ENCODE measurements around the gene GPS1. TPM values are rescaled to one million over a fixed set of nuclear protein-coding genes. Genes with fewer than 3 reads are reported as not detected.
A peak's percentile ranks its signal among the peaks of the same experiment; 100 is the strongest.

GPS1 gene
- total RNA-seq, 1 donor from 2014 or later = 64.7 TPM

GRCh38 chr17:82095777-82096708 is 44.3 kb downstream of the GPS1 start:
- H3K9me3 ChIP-seq (ENCODE audit: control insufficient read depth in 3 of 3, low read length in 3 of 3) = no peaks in the 10 kb centered on the region
- no peaks in the 10 kb centered on the region for H3K27me3 ChIP-seq (ENCODE audit: control insufficient read depth in 3 of 3, insufficient read depth in 3 of 3, low read length in 3 of 3)
- peaks cover 20 to 32% (median 28%) of the 10 kb centered on the region in 3 donors for H3K4me1 ChIP-seq (ENCODE audit: control insufficient read depth in 3 of 3, insufficient read depth in 3 of 3, low read length in 3 of 3)
- H3K9ac ChIP-seq (ENCODE audit: low read depth in 1 of 3, low read length in 3 of 3) = peak overlapping the region in 2 of 3 donors; percentile 59 to 81
- H3K36me3 ChIP-seq (ENCODE audit: control insufficient read depth in 3 of 3, insufficient read depth in 3 of 3, low read length in 3 of 3) = peaks cover 20 to 28% (median 28%) of the 10 kb centered on the region in 3 donors
- no peak overlapping the region for H3K4me3 ChIP-seq (ENCODE audit: low read length in 3 of 3)
- no peak overlapping the region for H3K27ac ChIP-seq (ENCODE audit: low read depth, low read length)

GRCh38 chr17:82096709-82097183 is 45.0 kb downstream of the GPS1 start:
- H3K27me3 ChIP-seq (ENCODE audit: control insufficient read depth in 3 of 3, insufficient read depth in 3 of 3, low read length in 3 of 3) = no peaks in the 10 kb centered on the region
- peaks cover 17 to 23% (median 22%) of the 10 kb centered on the region in 3 donors for H3K36me3 ChIP-seq (ENCODE audit: control insufficient read depth in 3 of 3, insufficient read depth in 3 of 3, low read length in 3 of 3)
- H3K9me3 ChIP-seq (ENCODE audit: control insufficient read depth in 3 of 3, low read length in 3 of 3) = no peaks in the 10 kb centered on the region
- H3K27ac ChIP-seq (ENCODE audit: low read depth, low read length) = no peak overlapping the region
- peaks cover 26 to 39% (median 35%) of the 10 kb centered on the region in 3 donors for H3K4me1 ChIP-seq (ENCODE audit: control insufficient read depth in 3 of 3, insufficient read depth in 3 of 3, low read length in 3 of 3)
- peak overlapping the region; percentile 59 to 66 (median 65) for H3K4me3 ChIP-seq (ENCODE audit: low read length in 3 of 3)
- H3K9ac ChIP-seq (ENCODE audit: low read depth in 1 of 3, low read length in 3 of 3) = peak overlapping the region; percentile 59 to 81 (median 65)

- Histone ChIP-seq H3K9me3 (ENCODE audit: control insufficient read depth in 3 of 3, low read length in 3 of 3) (no peaks in the 10 kb centered on the region), H3K27ac (ENCODE audit: low read depth, low read length) (peak overlapping the region; percentile 93), H3K4me3 (ENCODE audit: low read length in 3 of 3) (peak overlapping the region; percentile 59 to 66 (median 65)), H3K27me3 (ENCODE audit: control insufficient read depth in 3 of 3, insufficient read depth in 3 of 3, low read length in 3 of 3) (no peaks in the 10 kb centered on the region), H3K9ac (ENCODE audit: low read depth in 1 of 3, low read length in 3 of 3) (peak overlapping the region; percentile 51 to 81 (median 65)), H3K36me3 (ENCODE audit: control insufficient read depth in 3 of 3, insufficient read depth in 3 of 3, low read length in 3 of 3) (peaks cover 11 to 19% (median 17%) of the 10 kb centered on the region in 3 donors), H3K4me1 (ENCODE audit: control insufficient read depth in 3 of 3, insufficient read depth in 3 of 3, low read length in 3 of 3) (peaks cover 30 to 41% (median 40%) of the 10 kb centered on the region in 3 donors)
These were observed 45.7 kb downstream of the GPS1 start for GRCh38 chr17:82097184-82097918.

GRCh38 chr17:82097919-82098168 is 46.1 kb downstream of the GPS1 start:
- peaks cover 30 to 41% (median 40%) of the 10 kb centered on the region in 3 donors for H3K4me1 ChIP-seq (ENCODE audit: control insufficient read depth in 3 of 3, insufficient read depth in 3 of 3, low read length in 3 of 3)
- H3K27me3 ChIP-seq (ENCODE audit: control insufficient read depth in 3 of 3, insufficient read depth in 3 of 3, low read length in 3 of 3) = no peaks in the 10 kb centered on the region
- peaks cover 10 to 19% (median 15%) of the 10 kb centered on the region in 3 donors for H3K36me3 ChIP-seq (ENCODE audit: control insufficient read depth in 3 of 3, insufficient read depth in 3 of 3, low read length in 3 of 3)
- H3K9ac ChIP-seq (ENCODE audit: low read depth in 1 of 3, low read length in 3 of 3) = peak overlapping the region; percentile 43 to 81 (median 65)
- H3K27ac ChIP-seq (ENCODE audit: low read depth, low read length) = peak overlapping the region; percentile 93
- H3K9me3 ChIP-seq (ENCODE audit: control insufficient read depth in 3 of 3, low read length in 3 of 3) = no peaks in the 10 kb centered on the region
- peak overlapping the region in 2 of 3 donors; percentile 65 to 66 for H3K4me3 ChIP-seq (ENCODE audit: low read length in 3 of 3)

- no peaks in the 10 kb centered on the region for H3K9me3 ChIP-seq (ENCODE audit: control insufficient read depth in 3 of 3, low read length in 3 of 3)
- H3K4me3 ChIP-seq (ENCODE audit: low read length in 3 of 3) = peak within 1 kb of the TSS; percentile 59 to 68 (median 65)
- H3K36me3 ChIP-seq (ENCODE audit: control insufficient read depth in 3 of 3, insufficient read depth in 3 of 3, low read length in 3 of 3) = peaks cover 6 to 14% (median 11%) of the 10 kb centered on the region in 3 donors
- H3K4me1 ChIP-seq (ENCODE audit: control insufficient read depth in 3 of 3, insufficient read depth in 3 of 3, low read length in 3 of 3) = peaks cover 30 to 41% (median 40%) of the 10 kb centered on the region in 3 donors
- no peaks in the 10 kb centered on the region for H3K27me3 ChIP-seq (ENCODE audit: control insufficient read depth in 3 of 3, insufficient read depth in 3 of 3, low read length in 3 of 3)
- peak within 1 kb of the TSS; percentile 93 for H3K27ac ChIP-seq (ENCODE audit: low read depth, low read length)
- peak within 1 kb of the TSS; percentile 65 to 81 (median 72) for H3K9ac ChIP-seq (ENCODE audit: low read depth in 1 of 3, low read length in 3 of 3)
These were observed 46.7 kb downstream of the GPS1 start, which contains the start of gene FASN for GRCh38 chr17:82098169-82098938. FASN (minus strand) TSS chr17:82098236; CDS start chr17:82096445, 1,791 bp downstream.

GRCh38 chr17:82098939-82099763 is 47.5 kb downstream of the GPS1 start:
- H3K27me3 ChIP-seq (ENCODE audit: control insufficient read depth in 3 of 3, insufficient read depth in 3 of 3, low read length in 3 of 3) = no peaks in the 10 kb centered on the region
- H3K4me1 ChIP-seq (ENCODE audit: control insufficient read depth in 3 of 3, insufficient read depth in 3 of 3, low read length in 3 of 3) = peaks cover 38 to 45% (median 45%) of the 10 kb centered on the region in 3 donors
- H3K36me3 ChIP-seq (ENCODE audit: control insufficient read depth in 3 of 3, insufficient read depth in 3 of 3, low read length in 3 of 3) = peaks cover 4 to 8% (median 6%) of the 10 kb centered on the region in 3 donors

GRCh38 chr17:82100502-82101298 is 49.0 kb downstream of the GPS1 start:
- Histone ChIP-seq H3K9ac (ENCODE audit: low read depth in 1 of 3, low read length in 3 of 3) (peak overlapping the region; percentile 12 to 68 (median 33)), H3K4me1 (ENCODE audit: control insufficient read depth in 3 of 3, insufficient read depth in 3 of 3, low read length in 3 of 3) (peaks cover 40 to 50% (median 50%) of the 10 kb centered on the region in 3 donors), H3K36me3 (ENCODE audit: control insufficient read depth in 3 of 3, insufficient read depth in 3 of 3, low read length in 3 of 3) (no peaks in the 10 kb centered on the region), H3K4me3 (ENCODE audit: low read length in 3 of 3) (no peak overlapping the region), H3K9me3 (ENCODE audit: control insufficient read depth in 3 of 3, low read length in 3 of 3) (no peaks in the 10 kb centered on the region), H3K27ac (ENCODE audit: low read depth, low read length) (peak overlapping the region; percentile 30), H3K27me3 (ENCODE audit: control insufficient read depth in 3 of 3, insufficient read depth in 3 of 3, low read length in 3 of 3) (no peaks in the 10 kb centered on the region)

More at GRCh38 chr17:82098939-82099763, 47.5 kb downstream of the GPS1 start:
- H3K4me3 ChIP-seq (ENCODE audit: low read length in 3 of 3) = peak overlapping the region; percentile 15 to 64 (median 59)
- H3K27ac ChIP-seq (ENCODE audit: low read depth, low read length) = peak overlapping the region; percentile 93
- H3K9ac ChIP-seq (ENCODE audit: low read depth in 1 of 3, low read length in 3 of 3) = peak overlapping the region; percentile 59 to 75 (median 72)
- no peaks in the 10 kb centered on the region for H3K9me3 ChIP-seq (ENCODE audit: control insufficient read depth in 3 of 3, low read length in 3 of 3)

- H3K36me3 ChIP-seq (ENCODE audit: control insufficient read depth in 3 of 3, insufficient read depth in 3 of 3, low read length in 3 of 3) = no peaks in the 10 kb centered on the region
- H3K27ac ChIP-seq (ENCODE audit: low read depth, low read length) = peak overlapping the region; percentile 30
- no peaks in the 10 kb centered on the region for H3K9me3 ChIP-seq (ENCODE audit: control insufficient read depth in 3 of 3, low read length in 3 of 3)
- H3K4me3 ChIP-seq (ENCODE audit: low read length in 3 of 3) = no peak overlapping the region
- peaks cover 46 to 55% (median 51%) of the 10 kb centered on the region in 3 donors for H3K4me1 ChIP-seq (ENCODE audit: control insufficient read depth in 3 of 3, insufficient read depth in 3 of 3, low read length in 3 of 3)
- H3K9ac ChIP-seq (ENCODE audit: low read depth in 1 of 3, low read length in 3 of 3) = peak overlapping the region; percentile 12 to 68 (median 33)
- no peaks in the 10 kb centered on the region for H3K27me3 ChIP-seq (ENCODE audit: control insufficient read depth in 3 of 3, insufficient read depth in 3 of 3, low read length in 3 of 3)
These were observed 49.6 kb downstream of the GPS1 start for GRCh38 chr17:82101301-82101715.
